CD4-positive, alpha-beta T cell treated with Interleukin-15 for 4 hours (primary cell): ENCODE measurements around the gene FAM76B.
"Not testable (repeated sequence)": the region's sequence is repeated elsewhere in the genome, so short reads cannot be mapped to it uniquely, and the experiment has no call there.

Source experiments
- DNase-seq: peaks from one replicate; pipeline ENCODE4 v3.0.0-alpha.2; 2020; ENCODE audit warnings: low spot score

The FAM76B gene

GRCh38 chr11:95789506-95790122, at the start of gene FAM76B:
FAM76B (minus strand) TSS chr11:95789782; CDS start chr11:95789478, 304 bp downstream.
- DNase-seq = peak; percentile 98

GRCh38 chr11:95835768-95836488, 46.3 kb upstream of the FAM76B start:
- peak; percentile 68 for DNase-seq

- no peak for DNase-seq
Observed at GRCh38 chr11:95835351-95835750, 45.8 kb upstream of the FAM76B start.

- DNase-seq = no peak
Observed at GRCh38 chr11:95833378-95833777, 43.8 kb upstream of the FAM76B start.

- no peak for DNase-seq
Observed at GRCh38 chr11:95832763-95833162, 43.2 kb upstream of the FAM76B start.

GRCh38 chr11:95831198-95831883, 41.8 kb upstream of the FAM76B start:
- no peak for DNase-seq

GRCh38 chr11:95829580-95830259, 40.1 kb upstream of the FAM76B start:
- DNase-seq = no peak

- DNase-seq = no peak
Observed at GRCh38 chr11:95827696-95828095, 38.1 kb upstream of the FAM76B start.

- DNase-seq = no peak
Observed at GRCh38 chr11:95821640-95822039, 32.1 kb upstream of the FAM76B start.

- DNase-seq = no peak
Observed at GRCh38 chr11:95816037-95816436, 26.5 kb upstream of the FAM76B start.

GRCh38 chr11:95811052-95811451, 21.5 kb upstream of the FAM76B start:
- not testable (repeated sequence) for DNase-seq

- DNase-seq = not testable (repeated sequence)
Observed at GRCh38 chr11:95806464-95806863, 16.9 kb upstream of the FAM76B start.

GRCh38 chr11:95805869-95806268, 16.3 kb upstream of the FAM76B start:
- DNase-seq = no peak

GRCh38 chr11:95803973-95804372, 14.4 kb upstream of the FAM76B start:
- no peak for DNase-seq

- no peak for DNase-seq
Observed at GRCh38 chr11:95802806-95803205, 13.2 kb upstream of the FAM76B start.

GRCh38 chr11:95800438-95800837, 10.9 kb upstream of the FAM76B start:
- no peak for DNase-seq

GRCh38 chr11:95799546-95799945, 10.0 kb upstream of the FAM76B start:
- DNase-seq = no peak

- DNase-seq = no peak
Observed at GRCh38 chr11:95796501-95796900, 6.9 kb upstream of the FAM76B start.

GRCh38 chr11:95795627-95796295, 6.2 kb upstream of the FAM76B start:
- DNase-seq = no peak

- no peak for DNase-seq
Observed at GRCh38 chr11:95794086-95794485, 4.5 kb upstream of the FAM76B start.

- DNase-seq = no peak
Observed at GRCh38 chr11:95793116-95793515, 3.5 kb upstream of the FAM76B start.

GRCh38 chr11:95792700-95793099, 3.1 kb upstream of the FAM76B start:
- no peak for DNase-seq
